HG03565 (cell line): ENCODE results near the gene BPIFB4.
"Not testable (repeated sequence)": the region's sequence is repeated elsewhere in the genome, so short reads cannot be mapped to it uniquely, and the experiment has no call there.

Source experiments
- ATAC-seq: cut with Tn5 transposase; IDR thresholded peaks from one replicate; pipeline ENCODE4 v1.9.1; 2021; ENCODE audit warnings: mild to moderate bottlenecking, moderate library complexity; ENCODE audit not compliant: unreplicated experiment

The BPIFB4 gene

GRCh38 chr20:33084722-33085121 lies 5.3 kb downstream of the BPIFB4 start:
- no peak for ATAC-seq

- ATAC-seq, result no peak
Measured at GRCh38 chr20:33086052-33086722, 6.7 kb downstream of the BPIFB4 start.

GRCh38 chr20:33091147-33091546 lies 11.7 kb downstream of the BPIFB4 start:
- no peak for ATAC-seq

GRCh38 chr20:33091693-33092092 lies 12.2 kb downstream of the BPIFB4 start:
- no peak for ATAC-seq

GRCh38 chr20:33092361-33092760 lies 12.9 kb downstream of the BPIFB4 start:
- no peak for ATAC-seq

- no peak for ATAC-seq
Measured at GRCh38 chr20:33093074-33093473, 13.6 kb downstream of the BPIFB4 start.

GRCh38 chr20:33093582-33093981 lies 14.1 kb downstream of the BPIFB4 start:
- ATAC-seq, result no peak

GRCh38 chr20:33095249-33095648 lies 15.8 kb downstream of the BPIFB4 start:
- ATAC-seq, result no peak

GRCh38 chr20:33095902-33096584 lies 16.6 kb downstream of the BPIFB4 start:
- ATAC-seq, result not testable (repeated sequence)

GRCh38 chr20:33097001-33097400 lies 17.6 kb downstream of the BPIFB4 start:
- no peak for ATAC-seq

- no peak for ATAC-seq
Measured at GRCh38 chr20:33099843-33100538, 20.5 kb downstream of the BPIFB4 start.

GRCh38 chr20:33103556-33103955 lies 24.1 kb downstream of the BPIFB4 start:
- no peak for ATAC-seq

GRCh38 chr20:33104336-33104735 lies 24.9 kb downstream of the BPIFB4 start:
- ATAC-seq, result no peak

GRCh38 chr20:33105316-33105924 lies 26.0 kb downstream of the BPIFB4 start:
- no peak for ATAC-seq

GRCh38 chr20:33106058-33106620 lies 26.7 kb downstream of the BPIFB4 start:
- not testable (repeated sequence) for ATAC-seq

- ATAC-seq, result no peak
Measured at GRCh38 chr20:33108661-33109060, 29.2 kb downstream of the BPIFB4 start.

GRCh38 chr20:33110147-33110825 lies 30.8 kb downstream of the BPIFB4 start:
- no peak for ATAC-seq

- ATAC-seq, result no peak
Measured at GRCh38 chr20:33111306-33111705, 31.9 kb downstream of the BPIFB4 start.

GRCh38 chr20:33112547-33113386 lies 33.3 kb downstream of the BPIFB4 start:
- no peak for ATAC-seq
